Measurements from ENCODE around the gene GNAL.

GRCh38 chr18:11800566-11801334, 111.7 kb downstream of the GNAL start:
- TF ChIP-seq CTCF (IDR thresholded peaks at IDR 0.05 in 2 of 3, conservative IDR thresholded peaks at IDR 0.05 in 1 of 3; ENCODE audit: borderline replicate concordance in 1 of 3, insufficient read depth in 1 of 3, low read depth in 2 of 3, low read length in 2 of 3) (no peak), REST (IDR thresholded peaks at IDR 0.05; ENCODE audit: low read depth) (no peak), FOSL1 (IDR thresholded peaks at IDR 0.05; ENCODE audit: low read depth) (no peak), POLR2AphosphoS5 (IDR thresholded peaks at IDR 0.05; ENCODE audit: low read depth, low read length) (no peak), TCF7L2 (IDR thresholded peaks at IDR 0.05; ENCODE audit: borderline replicate concordance, extremely low read depth, insufficient read depth, insufficient read length) (no peak), EZH2 (IDR thresholded peaks at IDR 0.05) (no peak), POLR2A (IDR thresholded peaks at IDR 0.05; ENCODE audit: borderline replicate concordance, extremely low read depth, insufficient read depth, insufficient read length) (no peak), EZH2phosphoT487 (IDR thresholded peaks at IDR 0.05; ENCODE audit: borderline replicate concordance) (no peak), SIN3A (IDR thresholded peaks at IDR 0.05; ENCODE audit: low read depth) (no peak)
- TF ChIP-seq, protein P1, sequence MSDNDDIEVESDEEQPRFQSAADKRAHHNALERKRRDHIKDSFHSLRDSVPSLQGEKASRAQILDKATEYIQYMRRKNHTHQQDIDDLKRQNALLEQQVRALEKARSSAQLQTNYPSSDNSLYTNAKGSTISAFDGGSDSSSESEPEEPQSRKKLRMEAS (IDR thresholded peaks at IDR 0.05) = no peak

Data from HCT116 (cell line).